Tibial artery (tissue), 4 donors: Measurements from ENCODE around the gene PAX8.
"Not testable (repeated sequence)": the region's sequence is repeated elsewhere in the genome, so short reads cannot be mapped to it uniquely, and the experiment has no call there.

Experiments used
- DNase-seq, 2 donors: peaks; one replicate each; pipeline ENCODE4 v3.0.0-alpha.2; 2019
- H3K27ac ChIP-seq, 2 donors: fragments of 200-600 bp; sonication (generic) in 1 of 2; 1 replicate in 1 of 2; 2 replicates in 1 of 2; pipeline ENCODE4 v1.5.1; 2018 to 2019; ENCODE audit warnings: mild to moderate bottlenecking in 1 of 2
- H3K27me3 ChIP-seq, 2 donors: fragments of 200-600 bp; sonication (generic) in 1 of 2; one replicate each; pipeline versions ENCODE4 v1.5.1 to v1.6.0; 2016 to 2019
- H3K36me3 ChIP-seq, 3 donors: fragments of 200-600 bp; sonication (generic) in 2 of 3; one replicate each; pipeline ENCODE4 v1.5.1; 2016 to 2019; ENCODE audit warnings: mild to moderate bottlenecking in 2 of 3
- H3K4me1 ChIP-seq, 4 donors: fragments of 200-600 bp; sonication (generic) in 2 of 4; 1 replicate in 3 of 4; 2 replicates in 1 of 4; pipeline ENCODE4 v1.5.1; 2016 to 2019
- H3K4me3 ChIP-seq, 2 donors: fragments of 200-600 bp; sonication (generic) in 1 of 2; 1 replicate in 1 of 2; 2 replicates in 1 of 2; pipeline ENCODE4 v1.5.1; 2018 to 2019; ENCODE audit warnings: mild to moderate bottlenecking in 2 of 2
- H3K9me3 ChIP-seq, 3 donors: fragments of 200-600 bp; sonication (generic) in 1 of 3; one replicate each; pipeline ENCODE4 v1.5.1; 2016 to 2019
- intact Hi-C: fragments of 100-400 bp; cut with DNase I; formaldehyde crosslinking; loops from one replicate; pipeline ENCODE4 v1.15.0; 2023; ENCODE audit warnings: low total_unique reads
- TF ChIP-seq, protein P1 (sequence below), 2 experiments: fragments of 200-600 bp in 1 of 2; fragments of 450-650 bp in 1 of 2; IDR thresholded peaks; one replicate each; pipeline ENCODE4 v1.5.1; 2017 to 2019; ENCODE audit warnings: antibody characterized with exemption in 2 of 2, mild to moderate bottlenecking in 1 of 2, moderate library complexity in 1 of 2

PAX8 gene

GRCh38 chr2:113240150-113240914 lies 38.4 kb downstream of the PAX8 start:
- intact Hi-C loops = no loop called here
- H3K27ac ChIP-seq = peak overlapping the region; percentile 57 to 67

GRCh38 chr2:113238871-113239839 lies 39.6 kb downstream of the PAX8 start:
- TF ChIP-seq, protein P1, sequence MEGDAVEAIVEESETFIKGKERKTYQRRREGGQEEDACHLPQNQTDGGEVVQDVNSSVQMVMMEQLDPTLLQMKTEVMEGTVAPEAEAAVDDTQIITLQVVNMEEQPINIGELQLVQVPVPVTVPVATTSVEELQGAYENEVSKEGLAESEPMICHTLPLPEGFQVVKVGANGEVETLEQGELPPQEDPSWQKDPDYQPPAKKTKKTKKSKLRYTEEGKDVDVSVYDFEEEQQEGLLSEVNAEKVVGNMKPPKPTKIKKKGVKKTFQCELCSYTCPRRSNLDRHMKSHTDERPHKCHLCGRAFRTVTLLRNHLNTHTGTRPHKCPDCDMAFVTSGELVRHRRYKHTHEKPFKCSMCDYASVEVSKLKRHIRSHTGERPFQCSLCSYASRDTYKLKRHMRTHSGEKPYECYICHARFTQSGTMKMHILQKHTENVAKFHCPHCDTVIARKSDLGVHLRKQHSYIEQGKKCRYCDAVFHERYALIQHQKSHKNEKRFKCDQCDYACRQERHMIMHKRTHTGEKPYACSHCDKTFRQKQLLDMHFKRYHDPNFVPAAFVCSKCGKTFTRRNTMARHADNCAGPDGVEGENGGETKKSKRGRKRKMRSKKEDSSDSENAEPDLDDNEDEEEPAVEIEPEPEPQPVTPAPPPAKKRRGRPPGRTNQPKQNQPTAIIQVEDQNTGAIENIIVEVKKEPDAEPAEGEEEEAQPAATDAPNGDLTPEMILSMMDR (IDR thresholded peaks at IDR 0.05) = no peak
- Histone ChIP-seq H3K4me3 (no peak overlapping the region), H3K36me3 (no peaks in the 10 kb centered on the region), H3K27me3 (no peaks in the 10 kb centered on the region), H3K9me3 (no peaks in the 10 kb centered on the region), H3K4me1 (peaks cover 0 to 48% (median 24%) of the 10 kb centered on the region in 4 donors), H3K27ac (peak overlapping the region; percentile 30 to 57)
- intact Hi-C loops = no loop called here
- DNase-seq = no peak

More at GRCh38 chr2:113240150-113240914, 38.4 kb downstream of the PAX8 start:
- H3K9me3 ChIP-seq = no peaks in the 10 kb centered on the region
- peak; percentile 89 to 93 for DNase-seq
- peaks cover 0 to 45% (median 24%) of the 10 kb centered on the region in 4 donors for H3K4me1 ChIP-seq
- TF ChIP-seq, protein P1 (IDR thresholded peaks at IDR 0.05) = no peak
- H3K36me3 ChIP-seq = no peaks in the 10 kb centered on the region
- no peak overlapping the region for H3K4me3 ChIP-seq
- H3K27me3 ChIP-seq = no peaks in the 10 kb centered on the region

DNA sequence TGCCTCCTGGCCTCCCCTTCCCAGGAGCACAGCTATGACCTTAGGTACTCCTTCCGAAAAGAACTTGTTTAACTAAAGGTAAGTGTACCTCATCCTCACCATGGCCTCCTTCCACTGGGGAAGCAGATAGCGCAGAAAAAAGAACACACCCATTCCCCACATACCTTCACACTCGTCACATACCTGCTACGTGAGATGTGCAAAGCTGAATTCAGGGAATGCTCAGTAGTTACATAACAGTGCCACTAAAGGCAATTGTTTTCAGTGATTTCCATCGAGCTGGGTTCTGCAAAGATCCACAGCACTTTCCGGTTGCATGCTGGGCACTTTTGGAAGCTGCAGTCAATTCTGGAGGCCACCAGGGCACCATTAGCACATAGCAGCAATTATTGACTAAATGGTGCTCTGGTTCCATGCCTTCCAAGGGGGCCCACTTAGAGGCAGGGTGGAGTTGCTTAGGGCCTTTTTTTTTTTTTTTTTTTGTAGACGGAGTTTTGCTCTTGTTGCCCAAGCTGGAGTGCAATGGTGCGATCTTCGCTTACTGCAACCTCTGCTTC lies 41.0 kb downstream of the PAX8 start:
- Histone ChIP-seq H3K4me1 (peaks cover 0 to 48% (median 24%) of the 10 kb centered on the region in 4 donors), H3K36me3 (no peaks in the 10 kb centered on the region), H3K27me3 (no peaks in the 10 kb centered on the region), H3K4me3 (no peak overlapping the region), H3K27ac (peak overlapping the region in 1 of 2 donors; percentile 1), H3K9me3 (no peaks in the 10 kb centered on the region)
- no peak for DNase-seq
- TF ChIP-seq, protein P1 (IDR thresholded peaks at IDR 0.05) = no peak
- intact Hi-C loops = no loop called here

GRCh38 chr2:113236367-113237159 lies 42.2 kb downstream of the PAX8 start:
- TF ChIP-seq, protein P1 (IDR thresholded peaks at IDR 0.05) = no peak
- intact Hi-C loops = no loop called here
- no peaks in the 10 kb centered on the region for H3K27me3 ChIP-seq
- no peaks in the 10 kb centered on the region for H3K9me3 ChIP-seq
- H3K36me3 ChIP-seq = no peaks in the 10 kb centered on the region
- H3K4me1 ChIP-seq = peaks cover 0 to 42% (median 22%) of the 10 kb centered on the region in 4 donors
- DNase-seq = no peak
- H3K4me3 ChIP-seq = peak overlapping the region; percentile 53 to 61
- peak overlapping the region; percentile 62 to 72 for H3K27ac ChIP-seq

DNA sequence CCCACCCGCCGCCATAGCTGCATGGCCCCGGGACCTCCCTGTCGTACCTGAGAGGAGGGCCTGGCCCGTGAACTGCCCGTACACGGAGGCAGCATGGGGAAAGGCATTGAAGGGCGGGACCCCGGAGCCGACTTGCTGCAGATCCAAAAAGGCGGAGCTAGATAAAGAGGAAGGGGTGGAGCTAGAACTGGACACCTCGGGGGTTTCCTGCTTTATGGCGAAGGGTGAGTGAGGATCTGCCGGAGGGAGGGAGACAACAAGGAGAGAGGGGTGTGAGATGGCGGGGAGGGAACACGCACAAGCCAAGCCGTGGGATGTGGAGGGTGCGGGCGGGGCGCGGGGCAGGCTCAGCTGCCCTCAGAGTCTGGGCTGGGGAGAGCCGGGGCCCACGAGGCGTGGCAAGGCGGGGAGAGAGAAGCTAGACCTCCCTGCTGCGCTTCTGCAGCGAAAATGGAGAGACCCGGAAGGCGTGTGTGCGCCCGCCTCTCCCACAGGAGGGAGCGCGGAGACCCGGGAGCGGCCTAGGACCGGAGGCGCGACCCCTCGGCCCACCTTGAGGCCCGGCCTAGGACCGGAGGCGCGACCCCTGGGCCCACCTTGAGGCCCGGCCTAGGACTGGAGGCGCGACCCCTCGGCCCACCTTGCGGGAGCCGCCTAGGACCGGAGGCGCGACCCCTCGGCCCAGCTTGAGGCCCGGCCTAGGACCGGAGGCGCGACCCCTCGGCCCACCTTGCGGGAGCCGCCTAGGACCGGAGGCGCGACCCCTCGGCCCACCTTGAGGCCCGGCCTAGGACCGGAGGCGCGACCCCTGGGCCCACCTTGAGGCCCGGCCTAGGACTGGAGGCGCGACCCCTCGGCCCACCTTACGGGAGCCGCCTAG lies 43.1 kb downstream of the PAX8 start:
- H3K36me3 ChIP-seq, intact Hi-C loops, H3K27me3 ChIP-seq, H3K9me3 ChIP-seq: not testable (repeated sequence)
- Histone ChIP-seq H3K4me1 (peaks cover 0 to 32% (median 12%) of the 10 kb centered on the region in 4 donors), H3K4me3 (peak overlapping the region; percentile 53 to 61), H3K27ac (peak overlapping the region; percentile 62 to 72)
- peak; percentile 71 to 82 for DNase-seq
